K562 (cell line): ENCODE data around the gene DCTN2. TPM values are rescaled to one million over a fixed set of nuclear protein-coding genes. Genes with fewer than 3 reads are reported as not detected.
A peak's percentile ranks its signal among the peaks of the same experiment; 100 is the strongest.

ENCODE experiments used
- ADNP ChIP-seq: fragments of 200-800 bp; sonication (Bioruptor generic); IDR thresholded peaks from 2 replicates; pipeline ENCODE4 v1.6.1; 2016; ENCODE audit warnings: missing genetic modification characterization, missing compliant biosample characterization
- ARID3A ChIP-seq: IDR thresholded peaks from 2 replicates; pipeline ENCODE4 v1.6.1; 2012; ENCODE audit warnings: low read depth, low read length, improper control_type of control experiment, borderline replicate concordance
- ATF2 ChIP-seq: sonication (generic); formaldehyde crosslinking; IDR thresholded peaks from 2 replicates; pipeline ENCODE4 v1.8.1; 2022; ENCODE audit warnings: missing genetic modification reagents
- BMI1 ChIP-seq: fragments of 150-350 bp; IDR thresholded peaks from 2 replicates; pipeline ENCODE4 v1.6.1; 2014; ENCODE audit warnings: low read length
- CGGBP1 ChIP-seq: fragments of 250-450 bp; sonication (Bioruptor Pico); IDR thresholded peaks from 2 replicates; pipeline ENCODE4 v1.9.0; 2021; ENCODE audit warnings: mild to moderate bottlenecking
- ESRRA ChIP-seq: fragments of 450-650 bp; IDR thresholded peaks from 2 replicates; pipeline ENCODE4 v1.6.1; 2014; ENCODE audit warnings: low read depth, mild to moderate bottlenecking, moderate library complexity, borderline replicate concordance
- ETS2 ChIP-seq: IDR thresholded peaks from 2 replicates; pipeline ENCODE4 v1.6.1; 2016; ENCODE audit warnings: borderline replicate concordance, missing genetic modification characterization, mild to moderate bottlenecking, moderate library complexity, missing compliant biosample characterization; ENCODE audit not compliant: poor library complexity, severe bottlenecking
- FUS ChIP-seq: fragments of 200-400 bp; formaldehyde crosslinking; optimal IDR thresholded peaks from 2 replicates; pipeline ENCODE3; 2017; ENCODE audit warnings: low read depth, low read length
- GATAD2A ChIP-seq: fragments of 450-650 bp; IDR thresholded peaks from 2 replicates; pipeline ENCODE4 v1.6.1; 2017
- HMG20B ChIP-seq: fragments of 250-450 bp; sonication (Bioruptor Pico); IDR thresholded peaks from 2 replicates; pipeline ENCODE4 v1.5.0; 2021; ENCODE audit warnings: mild to moderate bottlenecking
- IRF9 ChIP-seq: fragments of 450-650 bp; IDR thresholded peaks from 2 replicates; pipeline ENCODE4 v1.6.1; 2016; ENCODE audit warnings: missing biosample characterization, missing genetic modification characterization
- NFXL1 ChIP-seq: fragments of 450-650 bp; formaldehyde crosslinking; IDR thresholded peaks from 2 replicates; pipeline ENCODE4 v1.4.0; 2021; ENCODE audit warnings: mild to moderate bottlenecking
- PHF21A ChIP-seq: fragments of 450-650 bp; IDR thresholded peaks from 2 replicates; pipeline ENCODE4 v1.6.1; 2017; ENCODE audit warnings: low read depth, borderline replicate concordance
- PML ChIP-seq: IDR thresholded peaks from 2 replicates; pipeline ENCODE4 v1.6.1; 2012; ENCODE audit warnings: low read length, inconsistent platforms
- TSC22D4 ChIP-seq: fragments of 450-650 bp; IDR thresholded peaks from 2 replicates; pipeline ENCODE4 v1.6.1; 2016; ENCODE audit warnings: missing genetic modification characterization, missing biosample characterization, control low read depth
- U2AF2 ChIP-seq: fragments of 200-400 bp; formaldehyde crosslinking; optimal IDR thresholded peaks from 2 replicates; pipeline ENCODE3; 2017; ENCODE audit warnings: low read depth, mild to moderate bottlenecking, low read length
- ZBTB34 ChIP-seq: fragments of 250-450 bp; sonication (Bioruptor Pico); IDR thresholded peaks from 2 replicates; pipeline ENCODE4 v1.8.0; 2021; ENCODE audit warnings: mild to moderate bottlenecking, moderate library complexity
- ZNF12 ChIP-seq: sonication (generic); formaldehyde crosslinking; IDR thresholded peaks from 2 replicates; pipeline ENCODE4 v1.4.0; 2020; ENCODE audit warnings: mild to moderate bottlenecking, missing genetic modification reagents
- ZNF174 ChIP-seq: fragments of 250-450 bp; sonication (Bioruptor Pico); IDR thresholded peaks from 2 replicates; pipeline ENCODE4 v1.4.0; 2020; ENCODE audit warnings: mild to moderate bottlenecking
- ZNF324 ChIP-seq: fragments of 250-450 bp; sonication (Bioruptor Pico); IDR thresholded peaks from 2 replicates; pipeline ENCODE4 v1.4.0; 2020; ENCODE audit warnings: mild to moderate bottlenecking
- ZNF431 ChIP-seq: sonication (generic); formaldehyde crosslinking; IDR thresholded peaks from 2 replicates; pipeline ENCODE4 v1.8.0; 2022; ENCODE audit warnings: mild to moderate bottlenecking, missing genetic modification reagents
- ZNF445 ChIP-seq: fragments of 250-450 bp; sonication (Bioruptor Pico); IDR thresholded peaks from 2 replicates; pipeline ENCODE4 v1.4.0; 2020; ENCODE audit warnings: low read depth, mild to moderate bottlenecking, moderate library complexity
- ZNF586 ChIP-seq: fragments of 450-650 bp; formaldehyde crosslinking; conservative IDR thresholded peaks from 2 replicates; pipeline ENCODE4 v1.4.0; 2020; ENCODE audit warnings: mild to moderate bottlenecking, moderate library complexity
- polyA plus RNA-seq, 8 experiments: library from polyadenylated mRNA; depleted of rRNA in 4 of 8; stranded (reverse) in 5 of 8; unstranded in 3 of 8; fragments of >200 nt; fragmentation: Nextera tagmentation in 2 of 8; fragmentation: Illumina TruSeq in 1 of 8; extraction: Ambion mirVana in 2 of 8; extraction: Trizol in 1 of 8; gene quantifications; 2 replicates each; pipeline versions ENCODE4 v1.2.1 to v1.2.3, GENCODE V29; 2011 to 2014; ENCODE audit warnings: inconsistent platforms in 1 of 8, missing spikeins in 1 of 8
- total RNA-seq, 7 experiments: library from RNA; depleted of rRNA in 6 of 7; stranded (reverse); fragments of >200 nt in 6 of 7; fragmentation: Illumina TruSeq in 2 of 7; extraction: Trizol in 2 of 7; gene quantifications; 2 replicates each; pipeline versions ENCODE4 v1.2.1 to v1.2.3, GENCODE V29; 2011 to 2021; ENCODE audit warnings: low replicate concordance in 1 of 7

The DCTN2 gene
- total and polyA plus RNA-seq, 9 of the 15 experiments (the other 6 are each of a cell fraction or from before 2014, with no cell fraction given) = 43.6 to 270 (median 125) TPM

- TF ChIP-seq ARID3A = no peak
- 0 out of 2 replicates have a peak, but pooled peaks have one; percentile 5 for TF ChIP-seq CGGBP1 (CRISPR knock-in tag)
- TF ChIP-seq TSC22D4 (tag) = no peak
- no peak for TF ChIP-seq GATAD2A
- no peak for TF ChIP-seq IRF9
- no peak for TF ChIP-seq BMI1
- TF ChIP-seq ZNF445 = no peak
- no peak for TF ChIP-seq U2AF2
- TF ChIP-seq PML = peak; percentile 43; the same call in 1 of the 2 replicates
- TF ChIP-seq FUS = no peak
- TF ChIP-seq ZNF174 = no peak
- TF ChIP-seq PHF21A = no peak
- TF ChIP-seq NFXL1 = no peak
- TF ChIP-seq ZNF586 (CRISPR knock-in tag) = no peak
- TF ChIP-seq ZBTB34 (CRISPR knock-in tag) = peak; percentile 40; the same call in 1 of the 2 replicates
- TF ChIP-seq ATF2 (CRISPR knock-in tag) = no peak
- no peak for TF ChIP-seq ETS2 (tag)
- no peak for TF ChIP-seq ZNF12 (CRISPR knock-in tag)
- no peak for TF ChIP-seq ZNF324 (CRISPR knock-in tag)
- TF ChIP-seq HMG20B (CRISPR knock-in tag) = no peak
- no peak for TF ChIP-seq ZNF431 (CRISPR knock-in tag)
- peak; percentile 94 for TF ChIP-seq ESRRA
- no peak for TF ChIP-seq ADNP
Observed at GRCh38 chr12:57522011-57522886, 24.7 kb downstream of the DCTN2 start, which contains the start of gene MBD6 (continued).
